ENCODE results near the gene GATAD2B. TPM values are rescaled to one million over a fixed set of nuclear protein-coding genes. Genes with fewer than 3 reads are reported as not detected.

GATAD2B gene
- total and polyA plus RNA-seq, 2 donors (not counting 3 experiments of a cell fraction or from before 2014, with no cell fraction given), result 8.5 to 46.3 TPM

DNA sequence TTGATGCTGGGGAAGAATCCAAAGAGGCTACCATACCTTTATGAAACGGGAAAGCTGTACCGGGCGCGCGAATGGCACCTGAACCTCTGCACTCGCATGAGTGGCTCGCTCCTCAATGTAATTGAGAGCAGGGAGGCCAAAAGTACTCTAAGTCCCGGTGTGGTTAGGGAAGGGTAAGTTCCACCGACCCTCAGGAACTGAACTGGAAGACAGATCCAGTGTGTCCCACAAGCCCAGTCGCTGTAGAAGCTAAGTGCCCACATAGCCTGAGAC, 1.0 kb downstream of the GATAD2B start:
- Histone ChIP-seq H4K20me1 (replicated peaks; ENCODE audit: control insufficient read depth, extremely low read depth, insufficient read depth, low read length) (peaks cover 19% of the 10 kb centered on the region), H3K27ac (ENCODE audit: insufficient read depth, low read depth, low read length) (no peak overlapping the region), H2AFZ (ENCODE audit: low read depth, low read length) (no peak overlapping the region), H3K9me1 (replicated peaks; ENCODE audit: control insufficient read depth, extremely low read depth, insufficient read depth, low read length) (no peaks in the 10 kb centered on the region), H3K9ac (replicated peaks; ENCODE audit: extremely low read depth, insufficient read depth, low read length) (peak overlapping the region; percentile 66), H3K4me2 (ENCODE audit: insufficient read depth, low read length) (peak overlapping the region; percentile 71), H3K4me1 (ENCODE audit: control insufficient read depth, extremely low read depth, insufficient read depth, low read length) (peaks cover 22% of the 10 kb centered on the region), H3K79me2 (ENCODE audit: control insufficient read depth, insufficient read depth, low read length) (peaks cover 56% of the 10 kb centered on the region), H3K27me3 (ENCODE audit: control insufficient read depth in 2 of 2, insufficient read depth in 2 of 2, low read length in 2 of 2) (no peaks in the 10 kb centered on the region), H3K4me3 (replicated peaks in 1 of 3; ENCODE audit: insufficient read depth in 1 of 3, low read depth in 1 of 3, low read length in 3 of 3) (peak overlapping the region; percentile 67 to 91 (median 85)), H3K9me3 (replicated peaks; ENCODE audit: control insufficient read depth, insufficient read depth, low read length) (no peaks in the 10 kb centered on the region), H3K36me3 (ENCODE audit: control insufficient read depth in 2 of 2, extremely low read depth in 1 of 2, insufficient read depth in 2 of 2, low read length in 2 of 2) (peaks cover 0 to 3% of the 10 kb centered on the region in 2 experiments)
- intact Hi-C loops (cut with micrococcal nuclease), result loop anchor here (1.0 kb wide), 2 partner anchors 65 to 100 kb away; partner anchors contain the start of gene RAB13
- POLR2A ChIA-PET, result interaction anchor here (1.2 kb wide), 1 partner anchor 41 kb away, joined by 3 read pairs; no protein-coding TSS in a partner anchor
- CTCF ChIA-PET, result interaction anchor here (0.8 to 3.4 kb wide), 12 partner anchors 10 to 124 kb away, joined by 3 to 25 read pairs (median 4); partner anchors contain the start of genes DENND4B and RAB13
- FAIRE-seq, result no peak
- DNase-seq (ENCODE audit: low read depth, low spot score), result peak; percentile 30
- no peak for TF ChIP-seq POLR2AphosphoS5 (IDR thresholded peaks at IDR 0.05; ENCODE audit: insufficient read depth, low read depth, low read length)
- TF ChIP-seq GATA2 (IDR thresholded peaks at IDR 0.05; ENCODE audit: insufficient read depth, insufficient read length, low read depth, low read length), result no peak
- TF ChIP-seq MYC (IDR thresholded peaks at IDR 0.05; ENCODE audit: low read depth, low read length), result no peak
- TF ChIP-seq POLR2A (IDR thresholded peaks at IDR 0.05; ENCODE audit: low read depth, low read length), result no peak
- no peak for TF ChIP-seq MAX (IDR thresholded peaks at IDR 0.05; ENCODE audit: insufficient read depth, insufficient read length)
- no peak for TF ChIP-seq JUN (IDR thresholded peaks at IDR 0.05; ENCODE audit: borderline replicate concordance, insufficient read depth, insufficient read length, low read depth)
- no peak for TF ChIP-seq EZH2 (IDR thresholded peaks at IDR 0.05; ENCODE audit: borderline replicate concordance, low read depth, low read length, severe bottlenecking)
- TF ChIP-seq, protein P1, sequence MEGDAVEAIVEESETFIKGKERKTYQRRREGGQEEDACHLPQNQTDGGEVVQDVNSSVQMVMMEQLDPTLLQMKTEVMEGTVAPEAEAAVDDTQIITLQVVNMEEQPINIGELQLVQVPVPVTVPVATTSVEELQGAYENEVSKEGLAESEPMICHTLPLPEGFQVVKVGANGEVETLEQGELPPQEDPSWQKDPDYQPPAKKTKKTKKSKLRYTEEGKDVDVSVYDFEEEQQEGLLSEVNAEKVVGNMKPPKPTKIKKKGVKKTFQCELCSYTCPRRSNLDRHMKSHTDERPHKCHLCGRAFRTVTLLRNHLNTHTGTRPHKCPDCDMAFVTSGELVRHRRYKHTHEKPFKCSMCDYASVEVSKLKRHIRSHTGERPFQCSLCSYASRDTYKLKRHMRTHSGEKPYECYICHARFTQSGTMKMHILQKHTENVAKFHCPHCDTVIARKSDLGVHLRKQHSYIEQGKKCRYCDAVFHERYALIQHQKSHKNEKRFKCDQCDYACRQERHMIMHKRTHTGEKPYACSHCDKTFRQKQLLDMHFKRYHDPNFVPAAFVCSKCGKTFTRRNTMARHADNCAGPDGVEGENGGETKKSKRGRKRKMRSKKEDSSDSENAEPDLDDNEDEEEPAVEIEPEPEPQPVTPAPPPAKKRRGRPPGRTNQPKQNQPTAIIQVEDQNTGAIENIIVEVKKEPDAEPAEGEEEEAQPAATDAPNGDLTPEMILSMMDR (IDR thresholded peaks at IDR 0.05; ENCODE audit: extremely low read depth in 1 of 2, insufficient read depth in 1 of 2, low read depth in 1 of 2, low read length in 2 of 2), result no peak
- no peak for TF ChIP-seq FOS (IDR thresholded peaks at IDR 0.05; ENCODE audit: borderline replicate concordance, insufficient read depth, low read length)
- dilution Hi-C loops (cut with MboI; ENCODE audit: extremely low pct_ligation_motif_present, low sequenced_read_pairs), result no loop called here
- TSS peak; percentile 25 for BruUV-seq (replicated peaks)

Data from endothelial cell of umbilical vein (primary cell).